ENCODE data around the gene FLT3LG. TPM values are rescaled to one million over a fixed set of nuclear protein-coding genes. Genes with fewer than 3 reads are reported as not detected.

The FLT3LG gene
- total RNA-seq, 2 experiments from 2014 or later, result 8.2 to 8.4 TPM

DNA sequence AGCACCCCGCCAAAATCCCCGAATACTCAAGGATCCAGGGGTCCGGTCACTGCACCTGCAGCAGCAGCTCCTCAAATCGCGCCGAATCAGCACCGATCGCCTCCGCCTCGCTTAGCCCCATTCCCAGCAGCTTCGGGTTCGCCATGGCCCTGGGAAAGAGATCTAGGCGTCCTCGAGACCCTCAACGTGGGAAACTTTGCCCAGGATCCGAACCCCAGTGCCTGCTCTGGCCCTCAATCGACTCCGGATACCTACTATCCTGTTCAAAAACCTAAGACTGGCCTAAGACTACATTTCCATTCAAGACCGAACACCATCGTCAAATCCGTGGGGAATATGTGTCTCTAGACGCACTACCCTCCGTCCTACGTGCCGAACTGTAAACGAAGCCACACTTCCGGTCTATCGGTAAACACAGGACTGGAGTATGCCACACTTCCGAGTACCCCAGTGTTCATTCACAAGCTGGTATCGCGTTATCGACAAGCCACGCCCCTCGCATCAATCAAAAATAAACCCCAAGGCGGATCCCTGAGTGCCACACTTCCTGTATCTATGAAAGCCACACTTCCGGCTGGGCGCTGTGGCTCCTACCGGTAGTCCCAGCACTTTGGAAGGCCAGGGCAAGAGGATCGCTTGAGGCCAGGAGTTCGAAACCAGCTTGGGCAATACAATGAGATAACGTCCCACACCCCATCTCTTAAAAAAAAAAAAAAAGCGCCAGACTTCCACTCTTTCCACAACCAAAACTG lies 22.4 kb upstream of the FLT3LG start, which contains the start of gene PIH1D1:
TSS of gene PIH1D1 (minus strand) at position 385 of the 752 bp plus-strand sequence. CDS start at position 145, 240 bp downstream.
- no peak for TF ChIP-seq EZH2phosphoT487 (IDR thresholded peaks at IDR 0.05; ENCODE audit: borderline replicate concordance, low read depth, low read length)
- TF ChIP-seq, protein P1, sequence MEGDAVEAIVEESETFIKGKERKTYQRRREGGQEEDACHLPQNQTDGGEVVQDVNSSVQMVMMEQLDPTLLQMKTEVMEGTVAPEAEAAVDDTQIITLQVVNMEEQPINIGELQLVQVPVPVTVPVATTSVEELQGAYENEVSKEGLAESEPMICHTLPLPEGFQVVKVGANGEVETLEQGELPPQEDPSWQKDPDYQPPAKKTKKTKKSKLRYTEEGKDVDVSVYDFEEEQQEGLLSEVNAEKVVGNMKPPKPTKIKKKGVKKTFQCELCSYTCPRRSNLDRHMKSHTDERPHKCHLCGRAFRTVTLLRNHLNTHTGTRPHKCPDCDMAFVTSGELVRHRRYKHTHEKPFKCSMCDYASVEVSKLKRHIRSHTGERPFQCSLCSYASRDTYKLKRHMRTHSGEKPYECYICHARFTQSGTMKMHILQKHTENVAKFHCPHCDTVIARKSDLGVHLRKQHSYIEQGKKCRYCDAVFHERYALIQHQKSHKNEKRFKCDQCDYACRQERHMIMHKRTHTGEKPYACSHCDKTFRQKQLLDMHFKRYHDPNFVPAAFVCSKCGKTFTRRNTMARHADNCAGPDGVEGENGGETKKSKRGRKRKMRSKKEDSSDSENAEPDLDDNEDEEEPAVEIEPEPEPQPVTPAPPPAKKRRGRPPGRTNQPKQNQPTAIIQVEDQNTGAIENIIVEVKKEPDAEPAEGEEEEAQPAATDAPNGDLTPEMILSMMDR (conservative IDR thresholded peaks at IDR 0.05; ENCODE audit: low read length), result no peak
- BruUV-seq (replicated peaks), result TSS peak; percentile 82
- intact Hi-C loops (cut with micrococcal nuclease; ENCODE audit: unreplicated experiment), result loop anchor here (5.0 kb wide), 1 partner anchor 36 kb away; the partner anchor contains the start of gene RPL13A
- Histone ChIP-seq H3K9me2 (ENCODE audit: insufficient read depth, low read length) (no peaks in the 10 kb centered on the region), H3K4me3 (ENCODE audit: low read depth, low read length, poor library complexity, severe bottlenecking) (peak within 1 kb of the TSS; percentile 93), H2AFZ (ENCODE audit: low read length) (peak within 1 kb of the TSS; percentile 39; the same call in 1 of the 2 replicates), H4K20me1 (ENCODE audit: insufficient read depth, low read length) (no peaks in the 10 kb centered on the region), H3K79me2 (ENCODE audit: insufficient read depth, low read depth, low read length) (peaks cover 44% of the 10 kb centered on the region), H3K27ac (ENCODE audit: low read depth, low read length, poor library complexity, severe bottlenecking) (peak within 1 kb of the TSS; percentile 92), H3K9me3 (ENCODE audit: low read length) (no peaks in the 10 kb centered on the region), H3K36me3 (ENCODE audit: insufficient read depth, low read length) (peaks cover 49% of the 10 kb centered on the region), H3K4me1 (ENCODE audit: insufficient read depth, low read length, poor library complexity, severe bottlenecking) (peaks cover 31% of the 10 kb centered on the region), H3K4me2 (ENCODE audit: low read length) (peak within 1 kb of the TSS; percentile 88)
- CTCF ChIA-PET (ENCODE audit: unreplicated experiment), result interaction anchor here (0.6 kb wide), 1 partner anchor 47 kb away, joined by 5 read pairs; no protein-coding TSS in a partner anchor
- POLR2A ChIA-PET, result interaction anchor here (0.6 to 1.5 kb wide), 5 partner anchors 8 to 358 kb away, joined by 3 to 4 read pairs (median 3); partner anchors contain the start of gene RPL13A
- DNase-seq (ENCODE audit: low spot score), result peak; percentile 100

DNA sequence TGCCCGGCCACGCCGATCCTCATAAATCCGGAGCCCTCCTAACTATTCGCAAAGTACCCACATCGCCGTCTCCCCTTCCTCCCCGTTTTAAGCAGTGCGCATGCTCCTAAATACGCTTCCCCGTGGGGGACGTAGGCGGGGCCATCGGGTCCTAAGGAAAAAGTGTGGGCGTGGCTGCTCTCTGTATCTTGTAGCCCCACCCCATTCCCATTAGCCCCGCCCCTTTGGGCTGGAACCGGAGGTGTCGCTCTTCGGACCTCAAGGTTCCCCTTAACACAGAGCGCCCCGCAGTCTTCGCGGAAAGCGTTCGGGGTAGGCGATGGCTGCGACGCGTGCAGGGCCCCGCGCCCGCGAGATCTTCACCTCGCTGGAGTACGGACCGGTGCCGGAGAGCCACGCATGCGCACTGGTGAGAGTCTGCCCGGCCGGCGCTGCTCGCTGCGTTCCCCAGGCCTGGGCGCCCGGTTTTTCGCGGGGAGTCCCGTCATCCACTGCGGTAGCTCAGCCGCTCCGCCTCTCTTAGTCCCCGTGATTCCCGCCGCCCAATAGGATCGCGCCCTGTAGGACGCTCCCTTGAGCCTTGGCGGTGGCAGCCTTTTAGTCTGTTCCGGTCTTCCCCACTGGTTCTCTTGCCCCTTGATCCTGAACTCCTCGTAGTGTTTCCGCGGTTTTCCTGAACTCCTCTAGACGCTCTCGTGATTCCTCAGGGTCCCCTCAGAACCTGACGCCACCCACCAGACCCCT lies 20.8 kb upstream of the FLT3LG start, which contains the start of gene ALDH16A1:
TSS of gene ALDH16A1 (plus strand) at position 213 of the 744 bp plus-strand sequence. CDS start at position 320, 107 bp downstream.
- Histone ChIP-seq H3K4me3 (ENCODE audit: low read depth, low read length, poor library complexity, severe bottlenecking) (peak within 1 kb of the TSS; percentile 93), H4K20me1 (ENCODE audit: insufficient read depth, low read length) (no peaks in the 10 kb centered on the region), H3K79me2 (ENCODE audit: insufficient read depth, low read depth, low read length) (peaks cover 44% of the 10 kb centered on the region), H3K4me2 (ENCODE audit: low read length) (peak within 1 kb of the TSS; percentile 94), H3K9me3 (ENCODE audit: low read length) (no peaks in the 10 kb centered on the region), H2AFZ (ENCODE audit: low read length) (peak within 1 kb of the TSS; percentile 23; the same call in 1 of the 2 replicates), H3K9me2 (ENCODE audit: insufficient read depth, low read length) (no peaks in the 10 kb centered on the region), H3K36me3 (ENCODE audit: insufficient read depth, low read length) (peaks cover 37% of the 10 kb centered on the region), H3K4me1 (ENCODE audit: insufficient read depth, low read length, poor library complexity, severe bottlenecking) (peaks cover 28% of the 10 kb centered on the region), H3K27ac (ENCODE audit: low read depth, low read length, poor library complexity, severe bottlenecking) (peak within 1 kb of the TSS; percentile 92)
- ChIA-PET POLR2A (interaction anchor here (0.6 kb wide), 4 partner anchors 9 to 872 kb away, joined by 3 to 7 read pairs (median 4); no protein-coding TSS in a partner anchor), CTCF (ENCODE audit: unreplicated experiment) (interaction anchor here (0.6 to 1.1 kb wide), 2 partner anchors 20 to 122 kb away, joined by 3 read pairs; no protein-coding TSS in a partner anchor)
- TF ChIP-seq, protein P1 (conservative IDR thresholded peaks at IDR 0.05; ENCODE audit: low read length), result no peak
- TF ChIP-seq EZH2phosphoT487 (IDR thresholded peaks at IDR 0.05; ENCODE audit: borderline replicate concordance, low read depth, low read length), result no peak
- intact Hi-C loops (cut with micrococcal nuclease; ENCODE audit: unreplicated experiment), result loop anchor here (5.0 kb wide), 1 partner anchor 34 kb away; the partner anchor contains the start of gene RPL13A
- DNase-seq (ENCODE audit: low spot score), result peak; percentile 98
- no TSS peak for BruUV-seq (replicated peaks)

All from OCI-LY7 (cell line).